Endothelial cell of umbilical vein (primary cell): Measurements from ENCODE around the gene VCL.

Experiments
- CTCF ChIP-seq, 2 donors: IDR thresholded peaks; 1 replicate in 1 of 2; 2 replicates in 1 of 2; pipeline ENCODE4 v1.5.1; 2011; ENCODE audit warnings: low read length in 2 of 2, mild to moderate bottlenecking in 2 of 2, moderate library complexity in 2 of 2, control low read depth in 1 of 2, inconsistent platforms in 1 of 2, low read depth in 1 of 2; ENCODE audit not compliant: insufficient read depth in 1 of 2; ENCODE audit errors: extremely low read depth in 1 of 2
- EZH2 ChIP-seq: IDR thresholded peaks from 2 replicates; pipeline ENCODE4 v1.6.1; 2012; ENCODE audit warnings: borderline replicate concordance, low read depth, mild to moderate bottlenecking, moderate library complexity, low read length, inconsistent platforms; ENCODE audit not compliant: severe bottlenecking
- GATA2 ChIP-seq: IDR thresholded peaks from 2 replicates; pipeline ENCODE4 v1.7.0; 2011; ENCODE audit warnings: low read depth, mild to moderate bottlenecking, moderate library complexity, mixed read lengths, low read length; ENCODE audit not compliant: insufficient read length, insufficient read depth
- MAX ChIP-seq: IDR thresholded peaks from 2 replicates; pipeline ENCODE4 v1.6.1; 2011; ENCODE audit not compliant: insufficient read depth, insufficient read length
- MYC ChIP-seq: IDR thresholded peaks from one replicate; pipeline ENCODE4 v1.6.1; 2011; ENCODE audit warnings: mild to moderate bottlenecking, low read depth, low read length
- POLR2A ChIP-seq: IDR thresholded peaks from 2 replicates; pipeline ENCODE4 v1.6.1; 2012; ENCODE audit warnings: low read depth, mild to moderate bottlenecking, control low read depth, low read length
- POLR2AphosphoS5 ChIP-seq: IDR thresholded peaks from 2 replicates; pipeline ENCODE4 v1.6.1; 2012; ENCODE audit warnings: low read depth, mild to moderate bottlenecking, control low read depth, low read length, moderate library complexity; ENCODE audit not compliant: insufficient read depth

GRCh38 chr10:74120911-74121310 is 123.0 kb downstream of the VCL start:
- TF ChIP-seq POLR2A = no peak
- TF ChIP-seq GATA2 = no peak
- TF ChIP-seq CTCF (IDR thresholded peaks at IDR 0.05; ENCODE audit: extremely low read depth in 1 of 2, insufficient read depth in 1 of 2, low read depth in 1 of 2, low read length in 2 of 2) = no peak
- TF ChIP-seq POLR2AphosphoS5 = no peak
- no peak for TF ChIP-seq EZH2
- TF ChIP-seq MAX = no peak
- TF ChIP-seq MYC = no peak
